ENCODE measurements around the gene TMEM181. TPM values are rescaled to one million over a fixed set of nuclear protein-coding genes. Genes with fewer than 3 reads are reported as not detected.
A peak's percentile ranks its signal among the peaks of the same experiment; 100 is the strongest.
"Not testable (repeated sequence)": the region's sequence is repeated elsewhere in the genome, so short reads cannot be mapped to it uniquely, and the experiment has no call there.

TMEM181 gene
- total and polyA plus RNA-seq, 5 experiments from 2014 or later = 3.9 to 16.9 (median 4.6) TPM

GRCh38 chr6:158642097-158642601 lies 82.3 kb downstream of the TMEM181 start:
- POLR2A ChIA-PET = interaction anchor here (4.9 kb wide), 1 partner anchor 11 kb away, joined by 55 read pairs; no protein-coding TSS in a partner anchor

DNA sequence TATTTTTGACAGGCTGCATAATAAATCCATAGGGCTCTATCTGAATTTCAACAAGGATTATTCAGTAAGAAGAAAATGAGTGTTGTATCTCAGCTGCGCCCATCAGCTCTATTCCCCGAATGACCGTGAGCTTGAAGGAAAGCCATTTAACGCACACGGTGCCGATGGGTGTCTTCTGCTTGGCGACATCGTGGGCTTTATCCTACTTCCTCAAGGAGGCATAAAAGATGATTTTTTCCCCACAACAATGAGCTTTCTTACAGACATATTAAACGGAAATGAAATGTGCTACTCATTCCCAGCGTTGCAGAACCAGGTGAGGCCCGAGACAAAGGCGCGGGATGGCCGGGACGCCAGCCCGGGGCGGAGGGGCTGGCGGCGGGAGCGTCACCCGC lies 83.9 kb downstream of the TMEM181 start:
- DNase-seq (no peak), ATAC-seq (peak in 1 of 2 donors; percentile 5)
- Mint-ChIP-seq H3K9me3 (no peaks in the 10 kb centered on the region), H3K4me3 (peak overlapping the region; percentile 94 to 99 (median 98)), H3K27ac (peak overlapping the region; percentile 89 to 100 (median 99)), H3K27me3 (no peaks in the 10 kb centered on the region), H3K4me1 (peaks cover 35 to 65% (median 63%) of the 10 kb centered on the region in 4 donors), H3K36me3 (peaks cover 0 to 26% (median 6%) of the 10 kb centered on the region in 3 donors)
- POLR2A ChIA-PET = interaction anchor here (0.7 to 4.9 kb wide), 11 partner anchors 9 to 413 kb away, joined by 3 to 55 read pairs (median 5); no protein-coding TSS in a partner anchor

More at GRCh38 chr6:158642097-158642601, 82.3 kb downstream of the TMEM181 start:
- Mint-ChIP-seq H3K9me3 (no peaks in the 10 kb centered on the region), H3K4me3 (peak overlapping the region; percentile 94 to 99 (median 98)), H3K4me1 (peaks cover 34 to 70% (median 69%) of the 10 kb centered on the region in 4 donors), H3K27ac (peak overlapping the region in 9 of 10 donors; percentile 57 to 100 (median 93)), H3K27me3 (no peaks in the 10 kb centered on the region), H3K36me3 (peaks cover 0 to 36% (median 9%) of the 10 kb centered on the region in 3 donors)
- ATAC-seq = no peak
- DNase-seq = peak in 1 of 10 donors; percentile 27

DNA sequence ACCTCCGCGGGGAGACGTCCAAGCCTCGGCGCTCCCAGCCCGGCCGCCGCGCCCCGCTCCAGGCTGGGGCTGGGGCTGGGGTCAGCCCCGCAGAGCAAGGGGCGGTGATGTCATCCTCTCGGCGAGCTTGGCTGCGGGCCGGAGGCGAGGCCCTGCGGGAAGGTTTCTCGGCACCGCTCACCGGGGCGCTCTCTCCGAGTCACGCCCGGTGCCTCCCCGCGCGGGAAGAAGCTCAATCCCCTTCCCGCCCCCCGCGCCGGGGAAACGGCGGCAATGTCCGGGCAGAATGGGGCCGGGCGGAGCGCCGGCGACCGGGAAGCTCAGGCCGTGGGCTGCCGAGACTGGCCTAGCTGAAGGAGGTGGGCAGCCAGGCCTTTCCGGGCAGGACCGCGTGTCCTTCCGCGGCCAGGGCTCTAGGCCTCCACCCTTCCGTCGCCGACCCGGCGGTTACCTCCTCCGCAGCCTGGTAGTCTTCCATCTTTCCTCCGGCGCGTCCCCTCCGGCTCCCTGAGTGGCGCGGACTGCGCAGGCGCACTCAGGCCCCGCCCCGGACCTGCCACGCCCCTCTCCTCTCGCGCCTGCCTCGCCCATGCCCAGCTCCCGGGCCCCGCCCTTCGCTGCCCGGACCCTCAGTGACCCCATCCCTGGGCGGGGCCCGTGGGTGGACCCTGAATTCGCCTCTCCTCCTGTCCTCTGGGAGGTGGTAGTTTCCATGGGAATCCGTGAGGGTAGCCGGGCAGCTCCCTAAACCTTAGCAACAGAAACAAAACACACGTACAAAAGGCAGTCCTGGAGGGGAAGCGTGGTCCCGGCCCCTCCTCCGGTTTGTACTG lies 84.6 kb downstream of the TMEM181 start, which contains the start of gene DYNLT1:
Gene DYNLT1, minus strand, starts transcription at position 513 of the 833 bp plus-strand sequence. Its CDS starts 35 bp downstream, at position 478.
- peak within 1 kb of the TSS; percentile 89 to 100 (median 99) for H3K27ac Mint-ChIP-seq
- H3K36me3 Mint-ChIP-seq = peaks cover 0 to 24% (median 6%) of the 10 kb centered on the region in 3 donors
- no peaks in the 10 kb centered on the region for H3K27me3 Mint-ChIP-seq
- peak within 1 kb of the TSS; percentile 94 to 99 (median 98) for H3K4me3 Mint-ChIP-seq
- DNase-seq = peak; percentile 72 to 94 (median 88)
- POLR2A ChIA-PET = interaction anchor here (0.5 to 4.9 kb wide), 12 partner anchors 9 to 413 kb away, joined by 3 to 55 read pairs (median 5); no protein-coding TSS in a partner anchor
- peak; percentile 75 to 76 for ATAC-seq
- H3K9me3 Mint-ChIP-seq = no peaks in the 10 kb centered on the region
- peaks cover 36 to 68% (median 63%) of the 10 kb centered on the region in 4 donors for H3K4me1 Mint-ChIP-seq

- Mint-ChIP-seq H3K9me3 (no peaks in the 10 kb centered on the region), H3K36me3 (peaks cover 0 to 16% (median 8%) of the 10 kb centered on the region in 3 donors), H3K27ac (peak overlapping the region; percentile 69 to 100 (median 96)), H3K4me3 (peak overlapping the region; percentile 81 to 95 (median 92)), H3K27me3 (peaks cover 0 to 2% (median 0%) of the 10 kb centered on the region in 5 donors), H3K4me1 (peaks cover 35 to 67% (median 62%) of the 10 kb centered on the region in 4 donors)
- ATAC-seq (no peak), DNase-seq (peak in 1 of 10 donors; percentile 37)
- POLR2A ChIA-PET = interaction anchor here (0.9 to 4.9 kb wide), 9 partner anchors 8 to 82 kb away, joined by 3 to 55 read pairs (median 7); no protein-coding TSS in a partner anchor
Measured at GRCh38 chr6:158645064-158646022, 85.5 kb downstream of the TMEM181 start.

DNA sequence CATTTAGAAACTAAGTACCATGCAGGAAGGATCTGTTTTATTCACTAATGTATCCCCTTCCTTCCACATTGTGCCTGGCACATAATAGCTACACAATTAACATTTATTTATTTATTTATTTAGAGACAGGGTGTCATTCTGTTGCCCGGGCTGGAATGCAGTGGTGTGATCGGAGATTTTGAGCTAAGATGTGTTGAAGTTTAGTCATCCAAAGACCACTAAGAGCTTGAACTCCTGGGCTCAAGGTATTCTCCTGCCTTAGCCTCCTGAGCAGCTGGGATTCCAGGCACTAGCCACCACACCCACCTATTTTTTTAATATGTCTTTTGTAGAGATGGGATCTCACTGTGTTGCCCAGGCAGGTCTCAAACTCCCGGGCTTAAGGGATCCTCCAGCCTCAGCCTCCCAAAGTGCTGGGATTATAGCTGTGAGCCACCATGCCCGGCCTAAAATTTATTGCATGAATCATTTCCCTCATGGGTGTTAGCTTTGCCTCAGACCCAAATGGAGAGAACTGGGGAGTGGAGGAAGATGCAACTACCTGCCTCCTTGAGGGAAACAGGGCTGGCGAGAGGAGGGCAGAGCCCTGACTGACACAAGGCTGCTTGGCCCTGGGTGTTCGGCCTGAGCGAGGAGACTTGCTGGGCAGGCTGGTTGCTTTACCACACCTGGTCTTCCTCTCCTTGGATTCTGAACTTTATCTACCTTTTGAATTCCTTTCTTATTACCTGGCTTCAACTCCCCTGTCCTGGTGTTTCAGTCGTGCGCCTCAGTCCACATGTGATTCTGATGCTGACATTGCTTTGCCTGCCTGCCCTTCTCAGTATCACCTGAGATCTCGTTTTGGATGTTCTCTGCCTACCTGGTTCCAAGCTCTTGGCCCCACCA lies 86.4 kb downstream of the TMEM181 start:
- H3K4me1 Mint-ChIP-seq = peaks cover 30 to 64% (median 60%) of the 10 kb centered on the region in 4 donors
- H3K9me3 Mint-ChIP-seq = no peaks in the 10 kb centered on the region
- DNase-seq = peak in 1 of 10 donors; percentile 36

DNA sequence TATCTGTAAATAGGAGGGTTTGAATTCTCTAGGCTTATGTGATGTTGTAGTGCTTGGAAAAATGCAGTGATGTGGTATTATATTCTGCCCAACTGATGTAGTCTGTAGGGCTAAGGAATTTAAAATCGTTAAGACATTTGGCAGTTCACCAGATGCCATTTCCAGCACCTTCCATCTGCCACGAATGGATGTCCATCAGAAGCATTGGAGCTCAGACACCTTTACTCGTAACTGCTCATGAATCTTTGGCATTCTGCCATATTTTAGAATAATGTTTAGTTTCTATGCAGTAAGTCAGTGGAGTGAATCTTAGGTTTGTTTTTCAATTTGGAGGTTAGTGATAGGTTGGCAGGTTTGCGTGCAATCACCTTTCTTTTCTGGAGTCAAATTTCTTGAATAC lies 87.6 kb downstream of the TMEM181 start:
- H3K4me1 Mint-ChIP-seq = peaks cover 24 to 60% (median 55%) of the 10 kb centered on the region in 4 donors
- peaks cover 0 to 2% (median 0%) of the 10 kb centered on the region in 5 donors for H3K27me3 Mint-ChIP-seq
- H3K36me3 Mint-ChIP-seq = peaks cover 0 to 4% (median 2%) of the 10 kb centered on the region in 3 donors
- no peak for ATAC-seq
- no peak overlapping the region for H3K4me3 Mint-ChIP-seq
- POLR2A ChIA-PET = no interaction called here
- no peaks in the 10 kb centered on the region for H3K9me3 Mint-ChIP-seq
- peak overlapping the region in 7 of 10 donors; percentile 23 to 97 (median 76) for H3K27ac Mint-ChIP-seq
- no peak for DNase-seq

More for the DNA sequence above, 86.4 kb downstream of the TMEM181 start:
- H3K27ac Mint-ChIP-seq = peak overlapping the region; percentile 69 to 100 (median 96)
- ATAC-seq = no peak
- H3K4me3 Mint-ChIP-seq = peak overlapping the region; percentile 81 to 95 (median 92)
- peaks cover 0 to 10% (median 3%) of the 10 kb centered on the region in 3 donors for H3K36me3 Mint-ChIP-seq
- POLR2A ChIA-PET = interaction anchor here (2.2 to 4.9 kb wide), 2 partner anchors 7 to 41 kb away, joined by 9 to 55 read pairs; no protein-coding TSS in a partner anchor
- peaks cover 0 to 2% (median 0%) of the 10 kb centered on the region in 5 donors for H3K27me3 Mint-ChIP-seq

DNA sequence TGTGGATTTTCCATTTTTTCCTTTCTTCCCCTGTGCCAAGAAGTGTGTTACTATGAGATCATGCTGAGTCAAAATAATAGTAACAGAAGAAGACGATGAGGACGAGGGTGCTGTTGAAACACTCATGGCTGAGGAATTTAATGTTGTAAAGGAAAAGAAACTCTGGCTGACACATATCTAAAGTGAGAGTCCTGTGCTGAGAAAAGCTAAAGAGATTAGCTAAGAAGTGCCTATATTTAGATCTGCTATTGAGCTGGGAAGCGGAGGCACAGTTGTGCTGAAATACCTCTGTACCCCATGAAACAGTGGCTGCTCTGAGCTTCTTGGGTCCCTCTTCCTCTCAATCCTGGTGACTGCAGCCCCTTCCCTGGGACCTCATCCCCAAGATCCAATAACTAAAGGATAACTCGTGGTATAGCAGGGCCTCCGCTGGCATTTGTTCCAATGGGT lies 88.8 kb downstream of the TMEM181 start:
- DNase-seq = peak in 1 of 10 donors; percentile 26
- peaks cover 0 to 2% (median 0%) of the 10 kb centered on the region in 5 donors for H3K27me3 Mint-ChIP-seq
- peaks cover 19 to 62% (median 56%) of the 10 kb centered on the region in 4 donors for H3K4me1 Mint-ChIP-seq
- no peak for ATAC-seq
- H3K9me3 Mint-ChIP-seq = no peaks in the 10 kb centered on the region
- peak overlapping the region in 3 of 10 donors; percentile 10 to 69 (median 29) for H3K4me3 Mint-ChIP-seq
- POLR2A ChIA-PET = interaction anchor here (1.1 to 1.2 kb wide), 3 partner anchors 8 to 351 kb away, joined by 3 to 6 read pairs (median 3); partner anchors contain the start of gene RSPH3
- H3K27ac Mint-ChIP-seq = peak overlapping the region; percentile 87 to 98 (median 94)
- peaks cover 0 to 6% (median 0%) of the 10 kb centered on the region in 3 donors for H3K36me3 Mint-ChIP-seq

- Mint-ChIP-seq H3K27ac (peak within 1 kb of the TSS; percentile 87 to 98 (median 94)), H3K27me3 (peaks cover 0 to 2% (median 0%) of the 10 kb centered on the region in 5 donors), H3K36me3 (peaks cover 0 to 6% (median 0%) of the 10 kb centered on the region in 3 donors), H3K4me1 (peaks cover 22 to 68% (median 61%) of the 10 kb centered on the region in 4 donors), H3K4me3 (peak within 1 kb of the TSS; percentile 48 to 86 (median 82)), H3K9me3 (no peaks in the 10 kb centered on the region)
- DNase-seq = peak; percentile 47 to 96 (median 92)
- POLR2A ChIA-PET = interaction anchor here (1.0 to 1.7 kb wide), 7 partner anchors 9 to 350 kb away, joined by 3 to 6 read pairs (median 4); partner anchors contain the start of gene RSPH3
- ATAC-seq = peak; percentile 61 to 69
Measured at GRCh38 chr6:158649289-158650143, 89.6 kb downstream of the TMEM181 start, which contains the start of gene SYTL3. Gene SYTL3 (plus strand): TSS chr6:158650054. CDS start chr6:158663269, 13,215 bp downstream.

DNA sequence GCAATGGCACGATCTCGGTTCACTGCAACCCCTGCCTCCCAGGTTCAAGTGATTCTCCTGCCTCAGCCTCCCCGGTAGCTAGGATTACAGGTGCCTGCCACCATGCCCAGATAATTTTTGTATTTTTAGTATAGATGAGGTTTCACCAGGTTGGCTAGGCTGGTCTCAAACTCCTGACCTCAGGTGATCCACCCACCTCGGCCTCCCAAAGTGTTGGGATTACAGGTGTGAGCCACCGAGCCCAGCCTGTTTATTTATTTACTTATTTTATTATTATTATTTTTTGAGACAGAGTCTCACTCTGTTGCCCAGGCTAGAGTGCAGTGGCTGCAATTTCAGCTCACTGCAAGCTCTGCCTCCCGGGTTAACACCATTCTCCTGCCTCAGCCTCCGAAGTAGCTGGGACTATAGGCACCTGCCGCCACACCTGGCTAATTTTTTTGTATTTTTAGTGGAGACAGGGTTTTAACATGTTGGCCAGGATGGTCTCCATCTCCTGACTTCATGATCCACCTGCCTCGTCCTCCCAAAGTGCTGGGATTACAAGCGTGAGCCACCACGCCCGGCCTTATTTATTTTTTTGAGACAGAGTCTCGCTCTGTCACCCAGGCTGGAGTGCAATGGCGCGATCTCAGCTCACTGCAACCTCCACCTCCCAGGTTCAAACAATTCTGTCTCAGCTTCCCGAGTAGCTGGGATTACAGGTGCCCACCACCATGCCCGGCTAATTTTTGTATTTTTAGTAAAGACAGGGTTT lies 92.3 kb downstream of the TMEM181 start:
- not testable (repeated sequence) for H3K9me3 Mint-ChIP-seq, H3K27me3 Mint-ChIP-seq, H3K36me3 Mint-ChIP-seq, DNase-seq, ATAC-seq
- peak overlapping the region; percentile 60 to 89 (median 82) for H3K4me3 Mint-ChIP-seq
- peak overlapping the region; percentile 90 to 100 (median 99) for H3K27ac Mint-ChIP-seq
- peaks cover 25 to 79% (median 70%) of the 10 kb centered on the region in 4 donors for H3K4me1 Mint-ChIP-seq
- POLR2A ChIA-PET = interaction anchor here (1.1 to 6.0 kb wide), 7 partner anchors 8 to 217 kb away, joined by 4 to 55 read pairs (median 5); partner anchors contain the start of genes DYNLT1 and TMEM181
